Mesenchymal stem cell (in vitro differentiated cells and primary cell): ENCODE data around the gene PRKCA.

ENCODE experiments used
- DNase-seq: peaks from one replicate; pipeline ENCODE4 v3.0.0-alpha.2; 2013
- H2AFZ ChIP-seq: one replicate; pipeline ENCODE4 v1.6.1; 2013; ENCODE audit warnings: low read depth, mild to moderate bottlenecking, control low read depth, inconsistent platforms, low read length, moderate library complexity
- H2AK5ac ChIP-seq: 2 replicates; pipeline ENCODE4 v1.6.1; 2013; ENCODE audit warnings: low read length, moderate library complexity, mild to moderate bottlenecking, inconsistent platforms; ENCODE audit not compliant: severe bottlenecking
- H2BK120ac ChIP-seq: one replicate; pipeline ENCODE4 v1.6.1; 2013; ENCODE audit warnings: low read depth, mild to moderate bottlenecking, inconsistent platforms, low read length, moderate library complexity
- H2BK12ac ChIP-seq, 2 experiments: one replicate each; pipeline ENCODE4 v1.6.1; 2013; ENCODE audit warnings: inconsistent platforms in 2 of 2, low read length in 2 of 2, mild to moderate bottlenecking in 2 of 2, moderate library complexity in 2 of 2, control low read depth in 1 of 2
- H2BK15ac ChIP-seq: one replicate; pipeline ENCODE4 v1.6.1; 2013; ENCODE audit warnings: mild to moderate bottlenecking, low read depth, inconsistent platforms; ENCODE audit not compliant: poor library complexity, severe bottlenecking
- H2BK5ac ChIP-seq: 2 replicates; pipeline ENCODE4 v1.6.1; 2013; ENCODE audit warnings: low read depth, mild to moderate bottlenecking, low read length, control low read depth, inconsistent platforms; ENCODE audit not compliant: poor library complexity, severe bottlenecking
- H3K14ac ChIP-seq, 2 experiments: one replicate each; pipeline ENCODE4 v1.6.1; 2013; ENCODE audit warnings: inconsistent platforms in 2 of 2, low read length in 2 of 2, control low read depth in 1 of 2, mild to moderate bottlenecking in 1 of 2, moderate library complexity in 1 of 2
- H3K18ac ChIP-seq, 2 experiments: one replicate each; pipeline ENCODE4 v1.6.1; 2013; ENCODE audit warnings: inconsistent platforms in 2 of 2, low read length in 2 of 2, control low read depth in 1 of 2, low read depth in 1 of 2, mild to moderate bottlenecking in 1 of 2
- H3K23ac ChIP-seq, 2 experiments: one replicate each; pipeline ENCODE4 v1.6.1; 2013; ENCODE audit warnings: inconsistent platforms in 2 of 2, low read length in 2 of 2, mild to moderate bottlenecking in 2 of 2, moderate library complexity in 2 of 2, control low read depth in 1 of 2
- H3K27ac ChIP-seq: 2 replicates; pipeline ENCODE4 v1.5.1; 2013; ENCODE audit warnings: mild to moderate bottlenecking, moderate library complexity, low read length, control low read depth, inconsistent platforms; ENCODE audit not compliant: poor library complexity, severe bottlenecking
- H3K27me3 ChIP-seq, 2 experiments: 2 replicates each; pipeline versions ENCODE4 v1.6.1 to v1.7.0; 2013; ENCODE audit warnings: low read length in 2 of 2, mild to moderate bottlenecking in 2 of 2, moderate library complexity in 2 of 2, control low read depth in 1 of 2, inconsistent platforms in 1 of 2; ENCODE audit not compliant: control insufficient read depth in 1 of 2, insufficient read depth in 1 of 2
- H3K36me3 ChIP-seq, 2 experiments: 2 replicates each; pipeline versions ENCODE4 v1.6.1 to v1.7.0; 2013; ENCODE audit warnings: low read length in 2 of 2, control low read depth in 1 of 2, inconsistent platforms in 1 of 2, low read depth in 1 of 2, mild to moderate bottlenecking in 1 of 2; ENCODE audit not compliant: insufficient read depth in 2 of 2, control insufficient read depth in 1 of 2
- H3K4ac ChIP-seq, 2 experiments: one replicate each; pipeline ENCODE4 v1.6.1; 2013; ENCODE audit warnings: inconsistent platforms in 2 of 2, low read length in 2 of 2, mild to moderate bottlenecking in 2 of 2, moderate library complexity in 2 of 2, control low read depth in 1 of 2, low read depth in 1 of 2
- H3K4me1 ChIP-seq: 2 replicates; pipeline ENCODE4 v1.6.1; 2013; ENCODE audit warnings: low read depth, low read length, control low read depth; ENCODE audit not compliant: control insufficient read depth, insufficient read depth
- H3K4me2 ChIP-seq: 2 replicates; pipeline ENCODE4 v1.6.1; 2013; ENCODE audit warnings: low read length, mild to moderate bottlenecking, inconsistent platforms; ENCODE audit not compliant: poor library complexity, severe bottlenecking
- H3K4me3 ChIP-seq, 2 experiments: 2 replicates each; pipeline versions ENCODE4 v1.5.1 to v1.7.0; 2013; ENCODE audit warnings: low read length in 2 of 2, mild to moderate bottlenecking in 2 of 2, control low read depth in 1 of 2, low read depth in 1 of 2; ENCODE audit not compliant: insufficient read depth in 1 of 2
- H3K79me1 ChIP-seq: replicated peaks from 2 replicates; pipeline ENCODE4 v1.6.1; 2013; ENCODE audit warnings: mild to moderate bottlenecking, control low read depth, low read length, inconsistent platforms; ENCODE audit not compliant: poor library complexity, severe bottlenecking
- H3K9ac ChIP-seq: 2 replicates; pipeline ENCODE4 v1.7.0; 2013; ENCODE audit warnings: mild to moderate bottlenecking, low read length, moderate library complexity
- H3K9me3 ChIP-seq: 2 replicates; pipeline ENCODE4 v1.7.0; 2013; ENCODE audit warnings: mild to moderate bottlenecking, low read length; ENCODE audit not compliant: control insufficient read depth
- H4K8ac ChIP-seq: one replicate; pipeline ENCODE4 v1.6.1; 2013; ENCODE audit warnings: inconsistent platforms, mild to moderate bottlenecking, low read length, moderate library complexity
- H4K91ac ChIP-seq: one replicate; pipeline ENCODE4 v1.6.1; 2013; ENCODE audit warnings: mild to moderate bottlenecking, low read length, inconsistent platforms
- WGBS: methylation state at CpG from one replicate; pipeline ENCODE4 v1.1.7; 2013; ENCODE audit warnings: mixed read lengths; 5-methylcytosine and 5-hydroxymethylcytosine counted together

The PRKCA gene

GRCh38 chr17:66353937-66354401, 51.6 kb downstream of the PRKCA start:
- Histone ChIP-seq H4K91ac (no peak overlapping the region), H2BK120ac (no peak overlapping the region)
- WGBS: 77% methylated on average over 4 of the region's 6 CpGs

GRCh38 chr17:66354472-66354871, 52.1 kb downstream of the PRKCA start:
- Histone ChIP-seq H3K4me3 (no peak overlapping the region), H3K27ac (no peak overlapping the region), H2AK5ac (no peak overlapping the region), H4K91ac (no peak overlapping the region), H2BK15ac (no peak overlapping the region), H3K18ac (no peak overlapping the region), H4K8ac (no peak overlapping the region), H3K79me1 (peaks cover 19% of the 10 kb centered on the region), H3K36me3 (no peaks in the 10 kb centered on the region), H3K9ac (no peak overlapping the region), H2BK120ac (no peak overlapping the region), H2BK5ac (no peak overlapping the region), H3K9me3 (no peaks in the 10 kb centered on the region), H3K23ac (no peak overlapping the region), H3K4me1 (peaks cover 18% of the 10 kb centered on the region), H3K14ac (no peak overlapping the region), H3K27me3 (no peaks in the 10 kb centered on the region), H2AFZ (no peak overlapping the region), H3K4ac (no peak overlapping the region), H3K4me2 (no peak overlapping the region), H2BK12ac (no peak overlapping the region)
- WGBS: 83% methylated on average over 2 of the region's 3 CpGs
- no peak for DNase-seq

More at GRCh38 chr17:66353937-66354401, 51.6 kb downstream of the PRKCA start:
- H3K9ac ChIP-seq: no peak overlapping the region
- no peak overlapping the region for H3K4me2 ChIP-seq
- no peak overlapping the region for H2AFZ ChIP-seq
- no peak overlapping the region for H3K23ac ChIP-seq
- H3K27ac ChIP-seq: no peak overlapping the region
- H3K36me3 ChIP-seq: no peaks in the 10 kb centered on the region
- DNase-seq: no peak
- H4K8ac ChIP-seq: no peak overlapping the region
- no peaks in the 10 kb centered on the region for H3K9me3 ChIP-seq
- H3K14ac ChIP-seq: no peak overlapping the region
- no peak overlapping the region for H2BK12ac ChIP-seq
- H3K4ac ChIP-seq: no peak overlapping the region
- no peak overlapping the region for H2BK5ac ChIP-seq
- H3K79me1 ChIP-seq: peaks cover 19% of the 10 kb centered on the region
- H3K18ac ChIP-seq: peak overlapping the region in 1 of 2 experiments; percentile 19
- peak overlapping the region; percentile 40 for H2AK5ac ChIP-seq
- H2BK15ac ChIP-seq: no peak overlapping the region
- peaks cover 20% of the 10 kb centered on the region for H3K4me1 ChIP-seq
- no peak overlapping the region for H3K4me3 ChIP-seq
- H3K27me3 ChIP-seq: no peaks in the 10 kb centered on the region

GRCh38 chr17:66354981-66355380, 52.6 kb downstream of the PRKCA start:
- H2BK12ac ChIP-seq: no peak overlapping the region
- no peak overlapping the region for H2BK120ac ChIP-seq
- WGBS: 71% methylated on average over 5 of the region's 5 CpGs
- no peak overlapping the region for H3K4ac ChIP-seq
- no peak overlapping the region for H4K8ac ChIP-seq
- H3K9me3 ChIP-seq: no peaks in the 10 kb centered on the region
- H3K4me1 ChIP-seq: peaks cover 16% of the 10 kb centered on the region
- H2BK5ac ChIP-seq: no peak overlapping the region
- H3K27me3 ChIP-seq: no peaks in the 10 kb centered on the region
- H2AK5ac ChIP-seq: no peak overlapping the region
- H4K91ac ChIP-seq: no peak overlapping the region
- H2AFZ ChIP-seq: no peak overlapping the region
- no peak overlapping the region for H3K4me2 ChIP-seq
- peaks cover 17% of the 10 kb centered on the region for H3K79me1 ChIP-seq
- no peak overlapping the region for H3K9ac ChIP-seq
- H3K27ac ChIP-seq: no peak overlapping the region
- no peak overlapping the region for H3K23ac ChIP-seq
- no peak overlapping the region for H3K14ac ChIP-seq
- H3K4me3 ChIP-seq: no peak overlapping the region
- H3K18ac ChIP-seq: no peak overlapping the region
- no peaks in the 10 kb centered on the region for H3K36me3 ChIP-seq
- DNase-seq: peak; percentile 31
- H2BK15ac ChIP-seq: no peak overlapping the region

DNA sequence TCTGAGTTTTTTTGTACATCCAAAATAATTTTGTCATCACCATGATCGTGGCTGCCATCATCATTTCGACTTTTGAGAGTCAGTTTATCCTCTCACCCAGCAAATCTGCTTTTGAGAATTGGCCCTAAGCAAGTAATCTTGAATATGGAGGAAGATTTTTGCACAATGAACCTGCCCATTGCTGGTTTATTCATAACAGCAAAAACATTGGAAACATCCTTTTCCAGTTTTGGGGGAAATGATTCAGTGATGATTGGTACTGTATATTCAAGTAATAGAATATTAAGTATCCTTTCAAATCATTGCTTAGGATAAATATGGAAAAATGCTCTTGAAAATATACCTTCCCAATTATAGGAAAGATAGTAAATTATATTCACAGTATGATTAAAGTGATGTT, 53.1 kb downstream of the PRKCA start:
- no peak overlapping the region for H2BK12ac ChIP-seq
- H2BK120ac ChIP-seq: no peak overlapping the region
- no peak overlapping the region for H4K8ac ChIP-seq
- no peak overlapping the region for H2BK15ac ChIP-seq
- H3K36me3 ChIP-seq: no peaks in the 10 kb centered on the region
- no peak overlapping the region for H4K91ac ChIP-seq
- WGBS: no CpG with 5 or more reads among the region's 2 CpGs
- H3K18ac ChIP-seq: no peak overlapping the region
- H3K23ac ChIP-seq: no peak overlapping the region
- peaks cover 21% of the 10 kb centered on the region for H3K79me1 ChIP-seq
- H3K14ac ChIP-seq: no peak overlapping the region
- H3K4ac ChIP-seq: no peak overlapping the region
- H3K9me3 ChIP-seq: no peaks in the 10 kb centered on the region
- no peak overlapping the region for H2BK5ac ChIP-seq
- H2AFZ ChIP-seq: no peak overlapping the region
- peaks cover 14% of the 10 kb centered on the region for H3K4me1 ChIP-seq
- H2AK5ac ChIP-seq: no peak overlapping the region
- no peak overlapping the region for H3K4me2 ChIP-seq
- no peak overlapping the region for H3K9ac ChIP-seq
- no peak overlapping the region for H3K27ac ChIP-seq
- no peak overlapping the region for H3K4me3 ChIP-seq
- no peak for DNase-seq
- no peaks in the 10 kb centered on the region for H3K27me3 ChIP-seq
